Measurements from ENCODE around the gene BANP. TPM values are rescaled to one million over a fixed set of nuclear protein-coding genes. Genes with fewer than 3 reads are reported as not detected.
A peak's percentile ranks its signal among the peaks of the same experiment; 100 is the strongest.

Gene BANP
- total and polyA plus RNA-seq, 2 of the 8 experiments (the other 6 are each of a cell fraction or from before 2014, with no cell fraction given) = 25.8 to 39.8 TPM

- peaks cover 0 to 18% (median 8%) of the 10 kb centered on the region in 4 experiments; a peak in 5 of 8 replicates for H3K36me3 ChIP-seq (ENCODE audit: control insufficient read depth in 2 of 4, insufficient read depth in 4 of 4, low read length in 3 of 4)
- peaks cover 0 to 8% of the 10 kb centered on the region in 2 experiments; a peak in 2 of 4 replicates for H3K9me3 ChIP-seq (ENCODE audit: insufficient read depth in 2 of 2, low read depth in 1 of 2, low read length in 1 of 2)
- H3K4me3 ChIP-seq (ENCODE audit: extremely low read depth in 1 of 4, insufficient read depth in 2 of 4, low read depth in 3 of 4, low read length in 4 of 4) = peak overlapping the region in 1 of 4 experiments; percentile 19; a peak in 1 of 8 replicates
- no peaks in the 10 kb centered on the region for H3K23me2 ChIP-seq (ENCODE audit: low read depth, low read length)
- H4K5ac ChIP-seq (ENCODE audit: insufficient read length, low read depth, low read length) = peak overlapping the region; percentile 4
- TF ChIP-seq KDM4A (IDR thresholded peaks at IDR 0.05; ENCODE audit: low read depth, low read length, severe bottlenecking) (no peak), ATF2 (IDR thresholded peaks at IDR 0.05; ENCODE audit: low read length) (no peak), CHD2 (IDR thresholded peaks at IDR 0.05; ENCODE audit: low read length) (no peak), BCL11A (IDR thresholded peaks at IDR 0.05; ENCODE audit: low read depth in 2 of 2, low read length in 2 of 2) (no peak), SIN3A (conservative IDR thresholded peaks at IDR 0.05 in 1 of 2, IDR thresholded peaks at IDR 0.05 in 1 of 2; ENCODE audit: low read depth in 1 of 2, low read length in 2 of 2) (no peak), TAF7 (optimal IDR thresholded peaks at IDR 0.05; ENCODE audit: borderline replicate concordance, low read depth, low read length) (no peak)
- no peak overlapping the region for H3K18ac ChIP-seq (ENCODE audit: extremely low read depth, low read length)
- ChIA-PET CTCF (ENCODE audit: partially characterized antibody) (interaction anchor here (0.6 to 2.3 kb wide), 6 partner anchors 14 to 438 kb away, joined by 3 to 8 read pairs (median 4); no protein-coding TSS in a partner anchor), POLR2A (ENCODE audit: partially characterized antibody) (no interaction called here)
- no peak overlapping the region for H2BK15ac ChIP-seq (ENCODE audit: low read length)
- H3K27me3 ChIP-seq (replicated peaks in 1 of 4; ENCODE audit: control insufficient read depth in 3 of 4, extremely low read depth in 1 of 4, insufficient read depth in 3 of 4, low read length in 3 of 4) = no peaks in the 10 kb centered on the region
- H3K56ac ChIP-seq (replicated peaks; ENCODE audit: insufficient read length, low read depth, low read length) = no peak overlapping the region
- H2BK20ac ChIP-seq (ENCODE audit: low read length) = no peak overlapping the region
- no peak overlapping the region for H2AFZ ChIP-seq (ENCODE audit: low read length)
- H2AK5ac ChIP-seq (ENCODE audit: low read depth, low read length) = no peak overlapping the region
- H3K14ac ChIP-seq (ENCODE audit: insufficient read length) = no peak overlapping the region
- no peak overlapping the region for H3K9ac ChIP-seq (replicated peaks in 1 of 4; ENCODE audit: extremely low read depth in 1 of 4, low read depth in 3 of 4, low read length in 3 of 4)
- H2BK120ac ChIP-seq (replicated peaks; ENCODE audit: low read depth, low read length) = peak overlapping the region; percentile 71
- DNase-seq (ENCODE audit: low read depth in 1 of 2, low spot score in 2 of 2) = no peak
- no peaks in the 10 kb centered on the region; a peak in 1 of 4 replicates for H3K79me2 ChIP-seq (ENCODE audit: control insufficient read depth in 1 of 2, insufficient read depth in 2 of 2, low read length in 2 of 2)
- no peak overlapping the region for H3K27ac ChIP-seq (ENCODE audit: low read depth, low read length)
- H4K8ac ChIP-seq (ENCODE audit: extremely low read depth, insufficient read depth, low read length) = no peak overlapping the region
- 92% methylated on average over 5 of the region's 5 CpGs; no CpG with 5 or more reads in 1 of the 2 experiments for WGBS, 2 experiments (ENCODE audit: extremely low coverage in 1 of 2, insufficient coverage in 1 of 2, insufficient read length in 1 of 2, insufficient replicate concordance in 2 of 2, low coverage in 1 of 2, low lambda C conversion rate in 2 of 2, missing lambda C conversion rate in 1 of 2)
- H3K4ac ChIP-seq (replicated peaks; ENCODE audit: insufficient read length, low read depth, low read length) = no peak overlapping the region
- H4K20me1 ChIP-seq (replicated peaks in 1 of 2; ENCODE audit: control insufficient read depth in 1 of 2, insufficient read depth in 2 of 2, low read length in 2 of 2) = peaks cover 0 to 1% of the 10 kb centered on the region in 2 experiments
- H2BK5ac ChIP-seq (ENCODE audit: low read depth, low read length) = peak overlapping the region; percentile 50; the same call in 1 of the 2 replicates
- H4K91ac ChIP-seq (replicated peaks; ENCODE audit: insufficient read length, low read length) = no peak overlapping the region
- H3K4me1 ChIP-seq (replicated peaks in 1 of 4; ENCODE audit: control insufficient read depth in 3 of 4, insufficient read depth in 4 of 4, low read length in 3 of 4) = peaks cover 0 to 10% (median 4%) of the 10 kb centered on the region in 4 experiments; a peak in 5 of 7 replicates
- no peak overlapping the region for H3K23ac ChIP-seq (ENCODE audit: insufficient read length)
- no peak for FAIRE-seq
- H3K79me1 ChIP-seq (ENCODE audit: low read depth, low read length) = peaks cover 12% of the 10 kb centered on the region; the same call in 1 of the 2 replicates
- H2BK12ac ChIP-seq (ENCODE audit: low read depth, low read length) = no peak overlapping the region
- no peak overlapping the region for H3K4me2 ChIP-seq (ENCODE audit: insufficient read depth in 1 of 2, low read depth in 2 of 2, low read length in 2 of 2)
Observed at GRCh38 chr16:88008840-88009239, 57.6 kb downstream of the BANP start.
